Airway epithelial cell (primary cell): ENCODE results near the gene SPANXN5. TPM values are rescaled to one million over a fixed set of nuclear protein-coding genes. Genes with fewer than 3 reads are reported as not detected.

Experiments
- total RNA-seq: library from RNA; depleted of rRNA; stranded (reverse); fragments of >200 nt; gene quantifications from 2 replicates; pipeline ENCODE4 v1.2.3, GENCODE V29; 2015

The SPANXN5 gene
- not detected in 2 replicates for total RNA-seq

GRCh38 chrX:52797327-52797726 lies at the start of gene SPANXN5:
SPANXN5 (minus strand) TSS chrX:52797427; CDS start chrX:52797348, 79 bp downstream.

GRCh38 chrX:52811065-52811625 lies 13.9 kb upstream of the SPANXN5 start, which contains the start of gene XAGE5:
XAGE5 (plus strand) TSS chrX:52811287; CDS start chrX:52812567, 1,280 bp downstream.

GRCh38 chrX:52750952-52751351 lies 46.3 kb downstream of the SPANXN5 start, which contains the start of gene SSX2B:
SSX2B (plus strand) TSS chrX:52751252; CDS start chrX:52752681, 1,429 bp downstream.

Other genes starting within 250 kb of the SPANXN5 start
- gene SSX7, start 142.5 kb downstream of the SPANXN5 start, total RNA-seq, result not detected in 2 replicates
- not detected in 2 replicates for gene SSX2, start 90.2 kb downstream of the SPANXN5 start, total RNA-seq
- gene SSX2B, start 46.2 kb downstream of the SPANXN5 start, total RNA-seq, result not detected in 2 replicates
- gene XAGE5, start 13.9 kb upstream of the SPANXN5 start, total RNA-seq, result not detected in 2 replicates
- not detected in 2 replicates for gene XAGE3, start 70.7 kb upstream of the SPANXN5 start, total RNA-seq
- gene FAM156B, start 99.9 kb upstream of the SPANXN5 start, total RNA-seq, result 9.2 and 12.6 TPM in 2 replicates
- 5.3 and 11.0 TPM in 2 replicates for gene FAM156A, start 161.1 kb upstream of the SPANXN5 start, total RNA-seq